ENCODE measurements around the gene IGF1R.

The IGF1R gene

GRCh38 chr15:98926236-98926635, 277.9 kb downstream of the IGF1R start:
- DNase-seq, result no peak

GRCh38 chr15:98927022-98927421, 278.7 kb downstream of the IGF1R start:
- no peak for DNase-seq

GRCh38 chr15:98927996-98928395, 279.7 kb downstream of the IGF1R start:
- no peak for DNase-seq

- DNase-seq, result no peak
Measured at GRCh38 chr15:98930576-98930975, 282.2 kb downstream of the IGF1R start.

- no peak for DNase-seq
Measured at GRCh38 chr15:98931004-98931403, 282.7 kb downstream of the IGF1R start.

- DNase-seq, result no peak
Measured at GRCh38 chr15:98933406-98933805, 285.1 kb downstream of the IGF1R start.

GRCh38 chr15:98935736-98936135, 287.4 kb downstream of the IGF1R start:
- DNase-seq, result no peak

GRCh38 chr15:98937413-98938104, 289.2 kb downstream of the IGF1R start:
- no peak for DNase-seq

- no peak for DNase-seq
Measured at GRCh38 chr15:98938105-98938417, 289.7 kb downstream of the IGF1R start.

- DNase-seq, result no peak
Measured at GRCh38 chr15:98938799-98939198, 290.5 kb downstream of the IGF1R start.

- no peak for DNase-seq
Measured at GRCh38 chr15:98939311-98940080, 291.2 kb downstream of the IGF1R start.

- DNase-seq, result no peak
Measured at GRCh38 chr15:98941595-98942255, 293.4 kb downstream of the IGF1R start.

GRCh38 chr15:98942431-98942830, 294.1 kb downstream of the IGF1R start:
- DNase-seq, result no peak

- DNase-seq, result no peak
Measured at GRCh38 chr15:98943051-98943508, 294.7 kb downstream of the IGF1R start.

- DNase-seq, result no peak
Measured at GRCh38 chr15:98943601-98944151, 295.3 kb downstream of the IGF1R start.

- DNase-seq, result no peak
Measured at GRCh38 chr15:98946301-98947255, 298.2 kb downstream of the IGF1R start.

- no peak for DNase-seq
Measured at GRCh38 chr15:98948456-98948855, 300.1 kb downstream of the IGF1R start.

- DNase-seq, result no peak
Measured at GRCh38 chr15:98948941-98949340, 300.6 kb downstream of the IGF1R start.

GRCh38 chr15:98949624-98950023, 301.3 kb downstream of the IGF1R start:
- DNase-seq, result no peak

GRCh38 chr15:98950248-98950647, 301.9 kb downstream of the IGF1R start:
- DNase-seq, result no peak

- no peak for DNase-seq
Measured at GRCh38 chr15:98951004-98951403, 302.7 kb downstream of the IGF1R start.

Measured in CD4-positive, alpha-beta T cell treated with Interferon alpha-2 for 1 hour (primary cell).